T-helper 1 cell treated with Interleukin-12 subunit alpha and Interleukin-12 subunit beta and Interleukin-4 antibody, amounts not matched to agents 30 ng/mL and 1 ng/mL, for 36 hours (primary cell): ENCODE results near the gene KDM2A. TPM values are rescaled to one million over a fixed set of nuclear protein-coding genes. Genes with fewer than 3 reads are reported as not detected.

ENCODE experiments used
- intact Hi-C: fragments of 100-400 bp; cut with micrococcal nuclease; formaldehyde crosslinking; loops from one replicate; pipeline ENCODE4 v1.15.1; 2024
- total RNA-seq: library from RNA; stranded (reverse); gene quantifications from 2 replicates; pipeline ENCODE4 v1.2.3, GENCODE V29; 2022

KDM2A gene
- total RNA-seq, 1 donor from 2014 or later = 149 TPM

- intact Hi-C loops = no loop called here
These were observed 161.9 kb downstream of the KDM2A start for GRCh38 chr11:67280788-67281551.

- intact Hi-C loops = no loop called here
These were observed 162.6 kb downstream of the KDM2A start for GRCh38 chr11:67281552-67282150.

- intact Hi-C loops = no loop called here
These were observed 163.3 kb downstream of the KDM2A start for GRCh38 chr11:67282155-67282875.

- intact Hi-C loops = no loop called here
These were observed 163.9 kb downstream of the KDM2A start for GRCh38 chr11:67282876-67283371.

- intact Hi-C loops = no loop called here
These were observed 164.5 kb downstream of the KDM2A start for GRCh38 chr11:67283481-67283963.

GRCh38 chr11:67284811-67285540 lies 165.9 kb downstream of the KDM2A start:
- intact Hi-C loops = no loop called here

GRCh38 chr11:67285541-67286498 lies 166.8 kb downstream of the KDM2A start:
- intact Hi-C loops = no loop called here

GRCh38 chr11:67286621-67287333 lies 167.7 kb downstream of the KDM2A start:
- intact Hi-C loops = no loop called here

- intact Hi-C loops = loop anchor here (1.0 to 2.0 kb wide), 5 partner anchors 10 to 168 kb away; partner anchors contain the start of gene KDM2A
These were observed 168.5 kb downstream of the KDM2A start for GRCh38 chr11:67287355-67288197.

- intact Hi-C loops = loop anchor here (1.0 to 2.0 kb wide), 5 partner anchors 11 to 169 kb away; partner anchors contain the start of gene KDM2A
These were observed 169.1 kb downstream of the KDM2A start for GRCh38 chr11:67288198-67288451.

GRCh38 chr11:67288452-67289225 lies 169.6 kb downstream of the KDM2A start:
- intact Hi-C loops = loop anchor here (1.0 to 2.0 kb wide), 5 partner anchors 11 to 169 kb away; partner anchors contain the start of gene KDM2A

GRCh38 chr11:67289226-67289650 lies 170.2 kb downstream of the KDM2A start, which contains the start of gene ANKRD13D:
Gene ANKRD13D (plus strand): TSS chr11:67289303. CDS start chr11:67289461, 158 bp downstream.
- intact Hi-C loops = loop anchor here (2.0 kb wide), 1 partner anchor 48 kb away; no protein-coding TSS in a partner anchor

- intact Hi-C loops = loop anchor here (2.0 kb wide), 1 partner anchor 49 kb away; no protein-coding TSS in a partner anchor
These were observed 170.8 kb downstream of the KDM2A start for GRCh38 chr11:67289651-67290479.

- intact Hi-C loops = no loop called here
These were observed 171.7 kb downstream of the KDM2A start for GRCh38 chr11:67290801-67291200.

- intact Hi-C loops = no loop called here
These were observed 172.7 kb downstream of the KDM2A start for GRCh38 chr11:67291481-67292381.
